Cerebellar cortex (tissue), 1 donor: ENCODE measurements around the gene FHL5.
"Not testable (repeated sequence)": the region's sequence is repeated elsewhere in the genome, so short reads cannot be mapped to it uniquely, and the experiment has no call there.

Source experiments
- DNase-seq: peaks from one replicate; pipeline ENCODE4 v3.0.0-alpha.2; 2015; ENCODE audit warnings: low spot score

The FHL5 gene

GRCh38 chr6:96562886-96563285, at the start of gene FHL5:
FHL5 (plus strand) TSS chr6:96563128; CDS start chr6:96603614, 40,486 bp downstream.
- no peak for DNase-seq

- peak; percentile 22 for DNase-seq
Observed at GRCh38 chr6:96520171-96521115, 42.5 kb upstream of the FHL5 start.

- no peak for DNase-seq
Observed at GRCh38 chr6:96521306-96521643, 41.7 kb upstream of the FHL5 start.

GRCh38 chr6:96521644-96522464, 41.1 kb upstream of the FHL5 start, which contains the start of gene UFL1:
UFL1 (plus strand) TSS chr6:96521806; CDS start chr6:96521874, 68 bp downstream.
- peak; percentile 93 for DNase-seq

GRCh38 chr6:96522465-96523009, 40.4 kb upstream of the FHL5 start:
- peak; percentile 33 for DNase-seq

- no peak for DNase-seq
Observed at GRCh38 chr6:96528193-96528592, 34.7 kb upstream of the FHL5 start.

GRCh38 chr6:96532399-96532798, 30.5 kb upstream of the FHL5 start:
- no peak for DNase-seq

GRCh38 chr6:96537726-96538125, 25.2 kb upstream of the FHL5 start:
- DNase-seq: no peak

GRCh38 chr6:96542702-96543101, 20.2 kb upstream of the FHL5 start:
- DNase-seq: no peak

GRCh38 chr6:96545882-96546281, 17.0 kb upstream of the FHL5 start:
- DNase-seq: no peak

GRCh38 chr6:96547654-96548053, 15.3 kb upstream of the FHL5 start:
- no peak for DNase-seq

GRCh38 chr6:96554558-96554957, 8.4 kb upstream of the FHL5 start:
- no peak for DNase-seq

GRCh38 chr6:96559740-96560139, 3.2 kb upstream of the FHL5 start:
- DNase-seq: not testable (repeated sequence)

GRCh38 chr6:96563853-96564252, 925 bp downstream of the FHL5 start:
- DNase-seq: no peak

GRCh38 chr6:96570053-96570452, 7.1 kb downstream of the FHL5 start:
- DNase-seq: no peak

- no peak for DNase-seq
Observed at GRCh38 chr6:96571551-96571950, 8.6 kb downstream of the FHL5 start.

GRCh38 chr6:96575359-96575758, 12.4 kb downstream of the FHL5 start:
- peak; percentile 12 for DNase-seq

- no peak for DNase-seq
Observed at GRCh38 chr6:96576221-96576620, 13.3 kb downstream of the FHL5 start.

GRCh38 chr6:96582021-96582420, 19.1 kb downstream of the FHL5 start:
- DNase-seq: no peak

- no peak for DNase-seq
Observed at GRCh38 chr6:96582436-96582835, 19.5 kb downstream of the FHL5 start.

- DNase-seq: no peak
Observed at GRCh38 chr6:96604420-96604819, 41.5 kb downstream of the FHL5 start.

GRCh38 chr6:96608074-96608473, 45.1 kb downstream of the FHL5 start:
- no peak for DNase-seq

GRCh38 chr6:96610019-96610418, 47.1 kb downstream of the FHL5 start:
- no peak for DNase-seq
